SK-N-SH (cell line): Measurements from ENCODE around the gene ULK1. TPM values are rescaled to one million over a fixed set of nuclear protein-coding genes. Genes with fewer than 3 reads are reported as not detected.

Source experiments
- CTCF ChIA-PET: fragments of 300-600, 350-600 bp; formaldehyde crosslinking; extraction: SDS; loops from one replicate; lab custom pipeline; 2021; lab: Yijun Ruan, JAX
- POLR2A ChIA-PET: fragments of 350-600 bp; sonication (Branson Sonifier 250); formaldehyde crosslinking; extraction: SDS; loops from one replicate; lab custom pipeline; 2020; ENCODE audit warnings: antibody characterized with exemption, inconsistent platforms; lab: Yijun Ruan, JAX
- DNase-seq: peaks from one replicate; pipeline ENCODE4 v3.0.0; 2012
- H2AFZ ChIP-seq: fragments of 200-600 bp; sonication (generic); 2 replicates; pipeline ENCODE4 v1.8.1; 2016; ENCODE audit warnings: antibody characterized with exemption, mild to moderate bottlenecking, low read depth
- H3F3A ChIP-seq: fragments of 200-600 bp; sonication (generic); replicated peaks from 2 replicates; pipeline ENCODE3; 2016; ENCODE audit warnings: antibody characterized with exemption, mild to moderate bottlenecking; ENCODE audit not compliant: insufficient read depth
- H3K27ac ChIP-seq, 2 experiments: fragments of 200-500 bp in 1 of 2; fragments of 200-600 bp in 1 of 2; sonication (Bioruptor generic) in 1 of 2; sonication (generic), shearing (Covaris generic) in 1 of 2; 2 replicates each; pipeline versions ENCODE4 v1.5.1 to v1.6.1; 2014 to 2016; ENCODE audit warnings: low read depth in 2 of 2, inconsistent platforms in 1 of 2, low read length in 1 of 2, mild to moderate bottlenecking in 1 of 2, mixed read lengths in 1 of 2
- H3K27me3 ChIP-seq: fragments of 200-600 bp; sonication (generic), shearing (Covaris generic); 2 replicates; pipeline ENCODE4 v1.6.1; 2016; ENCODE audit warnings: mixed run types; ENCODE audit not compliant: insufficient read depth
- H3K36me3 ChIP-seq, 2 experiments: fragments of 200-500 bp in 1 of 2; fragments of 200-600 bp in 1 of 2; sonication (Bioruptor generic) in 1 of 2; sonication (generic) in 1 of 2; replicated peaks in 1 of 2; 2 replicates each; pipeline versions ENCODE3 to v1.5.1; 2014 to 2016; ENCODE audit warnings: low read length in 1 of 2, mild to moderate bottlenecking in 1 of 2; ENCODE audit not compliant: insufficient read depth in 2 of 2, control insufficient read depth in 1 of 2
- H3K4me1 ChIP-seq, 2 experiments: fragments of 200-500 bp in 1 of 2; fragments of 200-600 bp in 1 of 2; sonication (Bioruptor generic) in 1 of 2; sonication (generic), shearing (Covaris generic) in 1 of 2; 2 replicates each; pipeline versions ENCODE4 v1.5.1 to v1.6.1; 2014 to 2016; ENCODE audit warnings: low read depth in 1 of 2, low read length in 1 of 2, mixed run types in 1 of 2; ENCODE audit not compliant: insufficient read depth in 2 of 2, control insufficient read depth in 1 of 2
- H3K4me2 ChIP-seq: fragments of 200-600 bp; sonication (generic), shearing (Covaris generic); 2 replicates; pipeline ENCODE4 v1.6.1; 2017; ENCODE audit warnings: mixed run types
- H3K4me3 ChIP-seq, 2 experiments: fragments of 200-500 bp in 1 of 2; fragments of 200-600 bp in 1 of 2; sonication (Bioruptor generic) in 1 of 2; sonication (generic), shearing (Covaris generic) in 1 of 2; 2 replicates each; pipeline versions ENCODE4 v1.5.1 to v1.8.1; 2014 to 2016; ENCODE audit warnings: low read depth in 2 of 2, inconsistent platforms in 1 of 2, low read length in 1 of 2, mild to moderate bottlenecking in 1 of 2, mixed read lengths in 1 of 2, moderate library complexity in 1 of 2
- H3K79me2 ChIP-seq: fragments of 200-600 bp; sonication (generic); 2 replicates; pipeline ENCODE4 v1.8.1; 2017; ENCODE audit warnings: mild to moderate bottlenecking; ENCODE audit not compliant: insufficient read depth
- H3K9ac ChIP-seq: fragments of 200-600 bp; sonication (generic); 2 replicates; pipeline ENCODE4 v1.6.1; 2017; ENCODE audit warnings: mixed run types
- H3K9me2 ChIP-seq: fragments of 200-600 bp; sonication (generic); 2 replicates; pipeline ENCODE4 v1.6.1; 2017; ENCODE audit warnings: mixed run types
- H3K9me3 ChIP-seq: fragments of 200-600 bp; sonication (generic); 2 replicates; pipeline ENCODE4 v1.6.1; 2017; ENCODE audit warnings: mixed run types, mild to moderate bottlenecking, moderate library complexity
- H4K20me1 ChIP-seq: fragments of 200-600 bp; sonication (generic); 2 replicates; pipeline ENCODE4 v1.6.1; 2017; ENCODE audit warnings: mild to moderate bottlenecking, mixed run types; ENCODE audit not compliant: insufficient read depth
- EZH2phosphoT487 ChIP-seq: fragments of 200-600 bp; sonication (generic); IDR thresholded peaks from 2 replicates; pipeline ENCODE4 v1.6.1; 2017; ENCODE audit warnings: low read depth, mixed run types, mild to moderate bottlenecking, antibody characterized with exemption, moderate library complexity, borderline replicate concordance
- MAX ChIP-seq: IDR thresholded peaks from 2 replicates; pipeline ENCODE4 v1.4.0; 2012; ENCODE audit warnings: low read depth
- MXI1 ChIP-seq: IDR thresholded peaks from 2 replicates; pipeline ENCODE4 v1.6.1; 2012; ENCODE audit warnings: mild to moderate bottlenecking, low read depth, low read length, improper control_type of control experiment
- SIN3A ChIP-seq: IDR thresholded peaks from 2 replicates; pipeline ENCODE4 v1.6.1; 2012; ENCODE audit warnings: low read depth, mild to moderate bottlenecking, low read length, moderate library complexity, borderline replicate concordance
- TAF1 ChIP-seq: IDR thresholded peaks from 2 replicates; pipeline ENCODE4 v1.6.1; 2012; ENCODE audit warnings: low read depth, mild to moderate bottlenecking, low read length, moderate library complexity, borderline replicate concordance
- TEAD4 ChIP-seq: IDR thresholded peaks from 2 replicates; pipeline ENCODE4 v1.4.0; 2012; ENCODE audit warnings: mild to moderate bottlenecking, borderline replicate concordance; ENCODE audit not compliant: insufficient read depth
- USF1 ChIP-seq: IDR thresholded peaks from 2 replicates; pipeline ENCODE4 v1.4.0; 2012; ENCODE audit warnings: low read depth, borderline replicate concordance
- USF2 ChIP-seq: fragments of 150-350 bp; IDR thresholded peaks from 2 replicates; pipeline ENCODE4 v1.6.1; 2017; ENCODE audit warnings: antibody characterized with exemption, low read length, low read depth, borderline replicate concordance
- YY1 ChIP-seq: IDR thresholded peaks from 2 replicates; pipeline ENCODE4 v1.4.0; 2012; ENCODE audit warnings: low read depth, mild to moderate bottlenecking
- ZBTB33 ChIP-seq: IDR thresholded peaks from 2 replicates; pipeline ENCODE4 v1.4.0; 2012; ENCODE audit warnings: low read depth, borderline replicate concordance
- WGBS: methylation state at CpG from one replicate; pipeline ENCODE4 v1.1.6; 2017; ENCODE audit warnings: low lambda C conversion rate; 5-methylcytosine and 5-hydroxymethylcytosine counted together
- polyA plus RNA-seq, 3 experiments: library from polyadenylated mRNA; depleted of rRNA; stranded (reverse); fragments of >200 nt; gene quantifications; 2 replicates each; pipeline ENCODE4 v1.2.3, GENCODE V29; 2012

Gene ULK1
- polyA plus RNA-seq, 1 of the 3 experiments (the other 2 are of a cell fraction) = 10.7 TPM

DNA sequence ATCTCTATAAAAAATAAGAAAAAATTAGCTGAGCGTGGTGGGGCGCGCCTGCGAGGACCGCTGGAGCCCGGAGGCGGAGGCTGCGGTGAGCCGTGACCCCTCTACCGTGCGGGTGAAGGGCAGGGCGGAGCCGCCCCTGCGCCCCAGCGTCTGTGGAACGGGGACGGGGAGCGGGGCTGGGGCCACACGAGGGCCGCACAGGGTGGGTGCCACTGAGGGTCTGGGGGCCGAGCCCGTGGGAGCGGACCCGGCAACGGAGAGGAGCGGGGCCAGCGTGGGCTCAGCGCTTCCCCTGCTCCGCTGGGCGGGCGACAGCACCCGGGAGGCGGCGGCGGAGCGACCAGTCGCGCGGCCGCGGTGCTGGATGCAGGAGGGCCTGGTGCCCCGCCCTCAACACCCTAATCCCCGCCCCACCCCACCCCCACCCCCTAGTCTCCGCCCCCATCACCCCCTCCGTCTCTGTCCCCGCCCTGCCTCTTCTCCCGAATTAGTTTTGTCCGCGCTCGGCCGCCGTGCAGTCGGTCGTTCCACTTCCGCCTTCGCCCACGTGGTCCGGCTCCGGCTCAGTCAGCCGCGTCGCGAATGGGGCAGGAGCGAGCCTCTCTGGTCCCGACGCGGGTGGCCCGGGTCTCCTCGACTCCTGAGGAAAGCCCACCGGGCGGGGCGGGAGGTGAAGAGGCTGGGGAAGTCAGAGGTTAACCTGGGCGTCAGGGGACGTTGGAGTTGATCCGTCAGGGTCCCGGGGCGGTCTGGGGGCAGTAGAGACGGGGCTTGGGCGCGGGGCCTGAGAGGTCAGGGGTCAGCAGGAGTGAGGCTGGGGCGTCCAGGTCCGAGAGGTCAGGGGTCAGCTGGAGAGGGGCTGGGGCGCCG lies 34.5 kb downstream of the ULK1 start, which contains the start of gene PUS1 (continued):
- TF ChIP-seq USF2 = peak; percentile 65; the same call in 1 of the 2 replicates
- TF ChIP-seq USF1 = peak; percentile 93
- TF ChIP-seq TEAD4 = no peak
- peak; percentile 100 for TF ChIP-seq MXI1
- TF ChIP-seq TAF1 = peak; percentile 84; the same call in 1 of the 2 replicates
- TF ChIP-seq SIN3A = peak; percentile 99
- no peak for TF ChIP-seq YY1
- peak; percentile 100 for TF ChIP-seq MAX
- TF ChIP-seq, all 33 proteins: peak for 13

DNA sequence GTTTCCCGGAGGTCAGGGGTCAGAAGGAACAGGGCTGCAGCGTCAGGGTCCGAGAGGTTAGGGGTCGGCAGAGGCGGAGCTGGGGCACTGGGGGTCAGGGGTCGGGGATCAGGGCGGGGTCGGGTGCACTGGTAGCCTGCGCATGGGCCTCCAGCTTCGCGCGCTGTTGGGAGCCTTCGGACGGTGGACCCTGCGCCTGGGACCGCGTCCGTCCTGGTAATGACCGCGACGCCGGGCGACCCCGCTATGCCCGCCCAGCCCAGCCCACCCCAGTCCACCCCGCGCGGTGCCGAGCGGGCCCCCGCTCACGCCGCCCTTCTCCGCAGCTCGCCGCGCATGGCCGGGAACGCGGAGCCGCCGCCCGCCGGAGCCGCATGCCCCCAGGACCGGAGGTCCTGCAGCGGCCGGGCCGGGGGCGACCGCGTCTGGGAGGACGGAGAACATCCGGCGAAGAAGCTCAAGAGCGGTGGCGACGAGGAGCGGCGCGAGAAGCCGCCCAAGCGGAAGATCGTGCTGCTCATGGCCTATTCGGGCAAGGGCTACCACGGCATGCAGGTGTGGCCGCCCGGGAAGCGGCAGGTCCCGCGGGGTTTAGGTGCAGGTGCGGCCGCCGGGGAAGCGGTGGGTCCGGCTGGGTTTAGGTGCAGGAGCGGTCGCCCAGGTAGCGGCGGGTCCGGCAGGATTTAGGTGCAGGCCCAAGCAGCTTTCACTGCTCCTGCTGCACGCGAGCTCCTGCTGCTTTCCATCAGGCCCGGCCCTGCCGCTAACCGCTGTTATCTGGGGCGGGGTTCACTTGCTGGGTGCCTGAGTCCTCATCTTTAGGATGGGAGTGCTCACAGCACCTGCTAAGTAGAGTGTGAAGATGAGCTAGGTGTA lies 35.4 kb downstream of the ULK1 start:
- H3F3A ChIP-seq = no peaks in the 10 kb centered on the region
- H4K20me1 ChIP-seq = no peaks in the 10 kb centered on the region
- H2AFZ ChIP-seq = no peak overlapping the region
- peak overlapping the region; percentile 84 for H3K9ac ChIP-seq
- H3K27ac ChIP-seq = peak overlapping the region in 1 of 2 experiments; percentile 35; a peak in 1 of 4 replicates
- H3K9me3 ChIP-seq = no peaks in the 10 kb centered on the region
- POLR2A ChIA-PET = interaction anchor here (0.8 kb wide), 1 partner anchor 18 kb away, joined by 3 read pairs; no protein-coding TSS in a partner anchor
- DNase-seq = peak; percentile 73
- peaks cover 18 to 30% of the 10 kb centered on the region in 2 experiments for H3K36me3 ChIP-seq
- no peaks in the 10 kb centered on the region for H3K27me3 ChIP-seq
- WGBS = 2% methylated on average over 38 of the region's 87 CpGs
- H3K79me2 ChIP-seq = peaks cover 23% of the 10 kb centered on the region
- H3K4me2 ChIP-seq = peak overlapping the region; percentile 99
- peak overlapping the region; percentile 83 to 89 for H3K4me3 ChIP-seq
- peak; percentile 51 for TF ChIP-seq MXI1
- no peak for TF ChIP-seq EZH2phosphoT487
- TF ChIP-seq ZBTB33 = no peak
- no peaks in the 10 kb centered on the region for H3K9me2 ChIP-seq
- H3K4me1 ChIP-seq = peaks cover 3 to 7% of the 10 kb centered on the region in 2 experiments; a peak in 1 of 4 replicates
- CTCF ChIA-PET = interaction anchor here (1.2 to 3.5 kb wide), 5 partner anchors 18 to 96 kb away, joined by 3 to 17 read pairs (median 4); partner anchors contain the start of gene EP400
